ENCODE measurements around the gene POLR2E.

GRCh38 chr19:1128106-1128505 lies 32.9 kb upstream of the POLR2E start:
- TF ChIP-seq SETDB1 (CRISPR knock-in tag; IDR thresholded peaks at IDR 0.05; ENCODE audit: borderline replicate concordance) (no peak), ZNF615 (CRISPR knock-in tag; IDR thresholded peaks at IDR 0.05; ENCODE audit: borderline replicate concordance) (no peak), PHF20 (CRISPR knock-in tag; IDR thresholded peaks at IDR 0.05) (no peak)
- TF ChIP-seq, protein P1, sequence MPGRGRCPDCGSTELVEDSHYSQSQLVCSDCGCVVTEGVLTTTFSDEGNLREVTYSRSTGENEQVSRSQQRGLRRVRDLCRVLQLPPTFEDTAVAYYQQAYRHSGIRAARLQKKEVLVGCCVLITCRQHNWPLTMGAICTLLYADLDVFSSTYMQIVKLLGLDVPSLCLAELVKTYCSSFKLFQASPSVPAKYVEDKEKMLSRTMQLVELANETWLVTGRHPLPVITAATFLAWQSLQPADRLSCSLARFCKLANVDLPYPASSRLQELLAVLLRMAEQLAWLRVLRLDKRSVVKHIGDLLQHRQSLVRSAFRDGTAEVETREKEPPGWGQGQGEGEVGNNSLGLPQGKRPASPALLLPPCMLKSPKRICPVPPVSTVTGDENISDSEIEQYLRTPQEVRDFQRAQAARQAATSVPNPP (CRISPR knock-in tag; IDR thresholded peaks at IDR 0.05), result no peak
